Gastrocnemius medialis (tissue), 4 donors: ENCODE data around the gene DDA1.

Experiments used
- POLR2A ChIP-seq, 2 donors: fragments of 450-650 bp; IDR thresholded peaks; one replicate each; pipeline ENCODE4 v1.6.1; 2017; ENCODE audit warnings: antibody characterized with exemption in 2 of 2, mild to moderate bottlenecking in 2 of 2, moderate library complexity in 2 of 2
- TF ChIP-seq, protein P1 (sequence below), 5 experiments: fragments of 450-650 bp in 3 of 5; fragments of 200-600 bp in 2 of 5; sonication (generic) in 2 of 5; IDR thresholded peaks in 4 of 5; conservative IDR thresholded peaks in 1 of 5; 1 replicate in 4 of 5; 2 replicates in 1 of 5; pipeline ENCODE4 v1.5.1; 2016 to 2019; ENCODE audit warnings: antibody characterized with exemption in 5 of 5, mild to moderate bottlenecking in 3 of 5, moderate library complexity in 3 of 5

DNA sequence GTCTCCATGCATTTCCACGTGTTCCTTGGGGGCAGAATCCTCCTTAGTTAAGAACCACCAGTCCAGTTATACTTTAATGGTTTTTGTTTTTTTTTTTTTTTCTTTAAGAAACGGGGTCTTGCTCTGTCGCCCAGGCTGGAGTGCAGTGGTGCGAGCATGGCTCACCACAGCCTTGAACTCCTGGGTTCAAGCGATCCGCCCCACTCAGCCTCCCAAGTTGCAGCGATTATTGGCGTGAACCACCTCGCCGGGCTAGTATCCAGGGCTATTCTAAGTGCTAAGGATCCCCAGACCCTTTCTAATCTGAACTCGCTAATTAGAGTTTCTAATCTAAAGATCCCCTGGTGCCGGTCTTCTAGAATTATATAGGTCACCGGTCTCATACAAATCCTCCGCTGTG is 15.8 kb upstream of the DDA1 start:
- TF ChIP-seq, protein P1, sequence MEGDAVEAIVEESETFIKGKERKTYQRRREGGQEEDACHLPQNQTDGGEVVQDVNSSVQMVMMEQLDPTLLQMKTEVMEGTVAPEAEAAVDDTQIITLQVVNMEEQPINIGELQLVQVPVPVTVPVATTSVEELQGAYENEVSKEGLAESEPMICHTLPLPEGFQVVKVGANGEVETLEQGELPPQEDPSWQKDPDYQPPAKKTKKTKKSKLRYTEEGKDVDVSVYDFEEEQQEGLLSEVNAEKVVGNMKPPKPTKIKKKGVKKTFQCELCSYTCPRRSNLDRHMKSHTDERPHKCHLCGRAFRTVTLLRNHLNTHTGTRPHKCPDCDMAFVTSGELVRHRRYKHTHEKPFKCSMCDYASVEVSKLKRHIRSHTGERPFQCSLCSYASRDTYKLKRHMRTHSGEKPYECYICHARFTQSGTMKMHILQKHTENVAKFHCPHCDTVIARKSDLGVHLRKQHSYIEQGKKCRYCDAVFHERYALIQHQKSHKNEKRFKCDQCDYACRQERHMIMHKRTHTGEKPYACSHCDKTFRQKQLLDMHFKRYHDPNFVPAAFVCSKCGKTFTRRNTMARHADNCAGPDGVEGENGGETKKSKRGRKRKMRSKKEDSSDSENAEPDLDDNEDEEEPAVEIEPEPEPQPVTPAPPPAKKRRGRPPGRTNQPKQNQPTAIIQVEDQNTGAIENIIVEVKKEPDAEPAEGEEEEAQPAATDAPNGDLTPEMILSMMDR (IDR thresholded peaks at IDR 0.05 in 4 of 5, conservative IDR thresholded peaks at IDR 0.05 in 1 of 5) = no peak
- TF ChIP-seq POLR2A (IDR thresholded peaks at IDR 0.05) = no peak
